Measurements from ENCODE around the gene MUC5AC.

DNA sequence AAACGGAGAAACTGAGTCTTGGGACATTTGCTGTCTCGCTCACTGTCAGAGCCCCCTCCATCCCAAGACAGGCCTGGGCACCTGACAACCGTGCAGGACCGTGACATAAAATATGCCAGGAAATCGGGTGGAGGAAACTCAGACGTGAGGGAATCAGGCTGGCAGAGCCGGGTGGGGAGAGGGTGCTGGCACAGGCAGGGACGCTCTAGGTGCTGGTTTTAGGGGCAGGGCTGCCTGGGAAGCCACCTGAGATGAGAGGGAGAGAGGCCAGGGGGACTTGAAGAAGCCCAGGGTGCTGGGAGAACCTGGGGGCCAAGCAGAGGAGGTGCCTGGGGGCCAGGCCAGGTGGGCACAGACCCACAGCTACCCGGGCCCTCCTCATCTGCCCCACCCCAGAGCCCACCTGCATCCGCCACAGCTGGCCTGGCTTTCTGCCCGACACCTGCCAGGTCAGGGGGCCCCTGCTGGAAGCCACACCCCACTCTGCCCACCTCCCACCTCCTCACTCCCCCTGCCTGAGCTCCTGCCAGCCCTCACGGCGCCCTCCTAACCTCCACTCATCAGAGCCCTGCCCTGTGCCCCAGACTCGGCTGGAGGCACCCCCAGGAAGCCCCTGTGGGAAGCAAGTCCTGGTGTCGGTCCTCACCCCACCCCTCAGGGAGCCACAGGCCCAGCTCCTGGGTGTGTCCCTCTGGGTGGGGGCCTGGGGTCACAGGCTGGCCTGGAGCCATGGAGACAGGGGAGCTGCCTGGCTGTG, 27.3 kb upstream of the MUC5AC start:
- TF ChIP-seq, protein P1, sequence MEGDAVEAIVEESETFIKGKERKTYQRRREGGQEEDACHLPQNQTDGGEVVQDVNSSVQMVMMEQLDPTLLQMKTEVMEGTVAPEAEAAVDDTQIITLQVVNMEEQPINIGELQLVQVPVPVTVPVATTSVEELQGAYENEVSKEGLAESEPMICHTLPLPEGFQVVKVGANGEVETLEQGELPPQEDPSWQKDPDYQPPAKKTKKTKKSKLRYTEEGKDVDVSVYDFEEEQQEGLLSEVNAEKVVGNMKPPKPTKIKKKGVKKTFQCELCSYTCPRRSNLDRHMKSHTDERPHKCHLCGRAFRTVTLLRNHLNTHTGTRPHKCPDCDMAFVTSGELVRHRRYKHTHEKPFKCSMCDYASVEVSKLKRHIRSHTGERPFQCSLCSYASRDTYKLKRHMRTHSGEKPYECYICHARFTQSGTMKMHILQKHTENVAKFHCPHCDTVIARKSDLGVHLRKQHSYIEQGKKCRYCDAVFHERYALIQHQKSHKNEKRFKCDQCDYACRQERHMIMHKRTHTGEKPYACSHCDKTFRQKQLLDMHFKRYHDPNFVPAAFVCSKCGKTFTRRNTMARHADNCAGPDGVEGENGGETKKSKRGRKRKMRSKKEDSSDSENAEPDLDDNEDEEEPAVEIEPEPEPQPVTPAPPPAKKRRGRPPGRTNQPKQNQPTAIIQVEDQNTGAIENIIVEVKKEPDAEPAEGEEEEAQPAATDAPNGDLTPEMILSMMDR (IDR thresholded peaks at IDR 0.05; ENCODE audit: low read depth, low read length): no peak
- no peak for TF ChIP-seq EZH2phosphoT487 (IDR thresholded peaks at IDR 0.05; ENCODE audit: low read depth)
